IMR-90 (cell line): Measurements from ENCODE around the gene DPAGT1.

Experiments
- CEBPB ChIP-seq: IDR thresholded peaks from 2 replicates; pipeline ENCODE4 v1.6.1; 2012; ENCODE audit warnings: low read depth, low read length, improper control_type of control experiment
- CTCF ChIP-seq: conservative IDR thresholded peaks from 2 replicates; pipeline ENCODE4 v1.5.1; 2012; ENCODE audit warnings: mild to moderate bottlenecking, low read depth, low read length, improper control_type of control experiment
- POLR2A ChIP-seq: IDR thresholded peaks from 2 replicates; pipeline ENCODE4 v1.6.1; 2012; ENCODE audit warnings: mild to moderate bottlenecking, low read depth, low read length
- SMC3 ChIP-seq: fragments of 150-350 bp; IDR thresholded peaks from 2 replicates; pipeline ENCODE4 v1.6.1; 2016; ENCODE audit warnings: low read depth, mild to moderate bottlenecking, antibody characterized with exemption, low read length, moderate library complexity

GRCh38 chr11:119125821-119126220, 24.2 kb upstream of the DPAGT1 start:
- TF ChIP-seq CTCF: no peak
- no peak for TF ChIP-seq POLR2A
- no peak for TF ChIP-seq CEBPB
- TF ChIP-seq SMC3: no peak
